ENCODE data around the gene PGBD2. TPM values are rescaled to one million over a fixed set of nuclear protein-coding genes. Genes with fewer than 3 reads are reported as not detected.
A peak's percentile ranks its signal among the peaks of the same experiment; 100 is the strongest.

PGBD2 gene
- total and polyA plus RNA-seq, 9 of the 15 experiments (the other 6 are each of a cell fraction or from before 2014, with no cell fraction given): 11.9 to 21.8 (median 14.7) TPM

GRCh38 chr1:248890549-248891498 lies 15.2 kb upstream of the PGBD2 start (continued):
- TF ChIP-seq, protein P1, sequence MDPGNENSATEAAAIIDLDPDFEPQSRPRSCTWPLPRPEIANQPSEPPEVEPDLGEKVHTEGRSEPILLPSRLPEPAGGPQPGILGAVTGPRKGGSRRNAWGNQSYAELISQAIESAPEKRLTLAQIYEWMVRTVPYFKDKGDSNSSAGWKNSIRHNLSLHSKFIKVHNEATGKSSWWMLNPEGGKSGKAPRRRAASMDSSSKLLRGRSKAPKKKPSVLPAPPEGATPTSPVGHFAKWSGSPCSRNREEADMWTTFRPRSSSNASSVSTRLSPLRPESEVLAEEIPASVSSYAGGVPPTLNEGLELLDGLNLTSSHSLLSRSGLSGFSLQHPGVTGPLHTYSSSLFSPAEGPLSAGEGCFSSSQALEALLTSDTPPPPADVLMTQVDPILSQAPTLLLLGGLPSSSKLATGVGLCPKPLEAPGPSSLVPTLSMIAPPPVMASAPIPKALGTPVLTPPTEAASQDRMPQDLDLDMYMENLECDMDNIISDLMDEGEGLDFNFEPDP (CRISPR knock-in tag; IDR thresholded peaks at IDR 0.05): no peak
- peak; percentile 56; the same call in 1 of the 2 replicates for TF ChIP-seq ZFP91 (CRISPR knock-in tag; IDR thresholded peaks at IDR 0.05)
- TF ChIP-seq GATA2 (CRISPR knock-in tag; IDR thresholded peaks at IDR 0.05): no peak
- no peak for TF ChIP-seq BRD4 (IDR thresholded peaks at IDR 0.05)
- TF ChIP-seq KAT7 (CRISPR knock-in tag; IDR thresholded peaks at IDR 0.05; ENCODE audit: borderline replicate concordance): no peak
- TF ChIP-seq BCL6 (CRISPR knock-in tag; IDR thresholded peaks at IDR 0.05): no peak
- TF ChIP-seq PHF8 (IDR thresholded peaks at IDR 0.05; ENCODE audit: borderline replicate concordance, low read length): no peak
- TF ChIP-seq MED1 (CRISPR knock-in tag; IDR thresholded peaks at IDR 0.05; ENCODE audit: borderline replicate concordance): no peak
- no peak for TF ChIP-seq ZNF586 (CRISPR knock-in tag; conservative IDR thresholded peaks at IDR 0.05)
- no peak for TF ChIP-seq ZNF197 (CRISPR knock-in tag; IDR thresholded peaks at IDR 0.05; ENCODE audit: low read depth)
- TF ChIP-seq ZNF316 (IDR thresholded peaks at IDR 0.05): no peak
- TF ChIP-seq ZNF217 (CRISPR knock-in tag; IDR thresholded peaks at IDR 0.05): no peak
- no peak for TF ChIP-seq RERE (CRISPR knock-in tag; IDR thresholded peaks at IDR 0.05; ENCODE audit: borderline replicate concordance)
- no peak for TF ChIP-seq SOX6 (IDR thresholded peaks at IDR 0.05)
- no peak for TF ChIP-seq POU5F1 (IDR thresholded peaks at IDR 0.05; ENCODE audit: borderline replicate concordance, low read depth, low read length, partially characterized antibody)
- no peak for TF ChIP-seq MTA3 (IDR thresholded peaks at IDR 0.05; ENCODE audit: borderline replicate concordance)
- TF ChIP-seq NCOA1 (IDR thresholded peaks at IDR 0.05; ENCODE audit: low read depth): 0 out of 2 replicates have a peak, but pooled peaks have one; percentile 29
- no peak for TF ChIP-seq TSC22D4 (tag; IDR thresholded peaks at IDR 0.05)
